Activated CD4-positive, alpha-beta T cell treated with anti-CD3 and anti-CD28 coated beads, Interleukin-2, amount 10 ng/mL, durations not matched to agents 7 days and 5 days (primary cell): ENCODE results near the gene NPAS2. TPM values are rescaled to one million over a fixed set of nuclear protein-coding genes. Genes with fewer than 3 reads are reported as not detected.
A peak's percentile ranks its signal among the peaks of the same experiment; 100 is the strongest.

Experiments used
- CTCF ChIA-PET: fragments of 350-600 bp; sonication (Branson Sonifier 250); formaldehyde crosslinking; loops from one replicate; lab custom pipeline; 2021; ENCODE audit warnings: antibody characterized with exemption; lab: Charles Lee
- POLR2A ChIA-PET: fragments of 350-600 bp; sonication (Branson Sonifier 250); formaldehyde crosslinking; loops from one replicate; lab custom pipeline; 2021; ENCODE audit warnings: antibody characterized with exemption; lab: Charles Lee
- DNase-seq: peaks from one replicate; pipeline ENCODE4 v3.0.0-alpha.2; 2020
- H3K27ac Mint-ChIP-seq: one replicate; pipeline ENCODE4 v1.8.0; 2021; ENCODE audit warnings: mild to moderate bottlenecking, moderate library complexity, mixed read lengths
- H3K27me3 Mint-ChIP-seq: one replicate; pipeline ENCODE4 v1.8.0; 2021; ENCODE audit warnings: mixed read lengths
- H3K36me3 Mint-ChIP-seq: one replicate; pipeline ENCODE4 v1.8.0; 2021; ENCODE audit warnings: low read depth, mixed read lengths
- H3K4me1 Mint-ChIP-seq: one replicate; pipeline ENCODE4 v1.8.0; 2021; ENCODE audit warnings: mixed read lengths
- H3K4me3 Mint-ChIP-seq: one replicate; pipeline ENCODE4 v1.8.0; 2021; ENCODE audit warnings: mild to moderate bottlenecking, moderate library complexity, mixed read lengths
- H3K9me3 Mint-ChIP-seq: one replicate; pipeline ENCODE4 v1.8.0; 2021; ENCODE audit warnings: mixed read lengths
- total RNA-seq, 2 experiments: library from RNA; stranded (reverse); gene quantifications; one replicate each; pipeline ENCODE4 v1.2.3, GENCODE V29; 2021

The NPAS2 gene
- total RNA-seq, 2 experiments from 2014 or later = 5.6 to 6.1 TPM

- ChIA-PET CTCF (no interaction called here), POLR2A (no interaction called here)
- Mint-ChIP-seq H3K27ac (no peak overlapping the region), H3K4me1 (peaks cover 31% of the 10 kb centered on the region), H3K9me3 (no peaks in the 10 kb centered on the region), H3K36me3 (peaks cover 33% of the 10 kb centered on the region), H3K27me3 (no peaks in the 10 kb centered on the region), H3K4me3 (no peak overlapping the region)
- no peak for DNase-seq
Observed at GRCh38 chr2:100999995-101000394, 180.1 kb downstream of the NPAS2 start.

- DNase-seq = peak; percentile 98
- peaks cover 48% of the 10 kb centered on the region for H3K36me3 Mint-ChIP-seq
- peaks cover 45% of the 10 kb centered on the region for H3K4me1 Mint-ChIP-seq
- POLR2A ChIA-PET = interaction anchor here (0.7 kb wide), 2 partner anchors 371 to 439 kb away, joined by 3 read pairs; partner anchors contain the start of gene PDCL3
- peak within 1 kb of the TSS; percentile 98 for H3K4me3 Mint-ChIP-seq
- CTCF ChIA-PET = interaction anchor here (0.6 to 1.8 kb wide), 6 partner anchors 9 to 570 kb away, joined by 3 to 7 read pairs (median 4); no protein-coding TSS in a partner anchor
- no peaks in the 10 kb centered on the region for H3K27me3 Mint-ChIP-seq
- peak within 1 kb of the TSS; percentile 97 for H3K27ac Mint-ChIP-seq
- no peaks in the 10 kb centered on the region for H3K9me3 Mint-ChIP-seq
Observed at GRCh38 chr2:101001691-101002561, 182.0 kb downstream of the NPAS2 start, which contains the start of gene RPL31. RPL31 (plus strand) TSS chr2:101002289; CDS start chr2:101002702, 413 bp downstream.

GRCh38 chr2:101002562-101003277 lies 182.8 kb downstream of the NPAS2 start:
- POLR2A ChIA-PET = interaction anchor here (0.6 kb wide), 1 partner anchor 251 kb away, joined by 3 read pairs; no protein-coding TSS in a partner anchor
- DNase-seq = no peak
- Mint-ChIP-seq H3K4me3 (peak overlapping the region; percentile 98), H3K4me1 (peaks cover 50% of the 10 kb centered on the region), H3K27me3 (no peaks in the 10 kb centered on the region), H3K27ac (peak overlapping the region; percentile 97), H3K9me3 (no peaks in the 10 kb centered on the region), H3K36me3 (peaks cover 54% of the 10 kb centered on the region)
- CTCF ChIA-PET = interaction anchor here (1.0 to 1.8 kb wide), 6 partner anchors 8 to 392 kb away, joined by 3 to 7 read pairs (median 4); no protein-coding TSS in a partner anchor

GRCh38 chr2:101003278-101003775 lies 183.4 kb downstream of the NPAS2 start:
- Mint-ChIP-seq H3K4me3 (peak overlapping the region; percentile 98), H3K4me1 (peaks cover 55% of the 10 kb centered on the region), H3K27me3 (no peaks in the 10 kb centered on the region), H3K27ac (peak overlapping the region; percentile 97), H3K9me3 (no peaks in the 10 kb centered on the region), H3K36me3 (peaks cover 60% of the 10 kb centered on the region)
- ChIA-PET CTCF (interaction anchor here (1.0 to 1.8 kb wide), 4 partner anchors 9 to 393 kb away, joined by 3 to 7 read pairs (median 5); no protein-coding TSS in a partner anchor), POLR2A (interaction anchor here (0.6 kb wide), 1 partner anchor 251 kb away, joined by 3 read pairs; no protein-coding TSS in a partner anchor)
- DNase-seq = no peak

GRCh38 chr2:101004620-101005325 lies 184.8 kb downstream of the NPAS2 start:
- Mint-ChIP-seq H3K27me3 (no peaks in the 10 kb centered on the region), H3K9me3 (no peaks in the 10 kb centered on the region), H3K4me3 (peak overlapping the region; percentile 98), H3K4me1 (peaks cover 57% of the 10 kb centered on the region), H3K36me3 (peaks cover 65% of the 10 kb centered on the region), H3K27ac (peak overlapping the region; percentile 97)
- POLR2A ChIA-PET = no interaction called here
- CTCF ChIA-PET = no interaction called here
- no peak for DNase-seq

- H3K9me3 Mint-ChIP-seq = no peaks in the 10 kb centered on the region
- H3K27ac Mint-ChIP-seq = no peak overlapping the region
- peaks cover 75% of the 10 kb centered on the region for H3K36me3 Mint-ChIP-seq
- no peak for DNase-seq
- POLR2A ChIA-PET = no interaction called here
- no peak overlapping the region for H3K4me3 Mint-ChIP-seq
- no peaks in the 10 kb centered on the region for H3K27me3 Mint-ChIP-seq
- CTCF ChIA-PET = no interaction called here
- H3K4me1 Mint-ChIP-seq = peaks cover 60% of the 10 kb centered on the region
Observed at GRCh38 chr2:101006065-101006715, 186.3 kb downstream of the NPAS2 start.

- no peak for DNase-seq
- Mint-ChIP-seq H3K9me3 (no peaks in the 10 kb centered on the region), H3K4me1 (peaks cover 59% of the 10 kb centered on the region), H3K27me3 (no peaks in the 10 kb centered on the region), H3K4me3 (no peak overlapping the region), H3K27ac (no peak overlapping the region), H3K36me3 (peaks cover 76% of the 10 kb centered on the region)
- ChIA-PET POLR2A (no interaction called here), CTCF (no interaction called here)
Observed at GRCh38 chr2:101007415-101008345, 187.7 kb downstream of the NPAS2 start.

GRCh38 chr2:101011152-101011551 lies 191.2 kb downstream of the NPAS2 start:
- CTCF ChIA-PET = interaction anchor here (0.7 to 1.8 kb wide), 2 partner anchors 9 to 820 kb away, joined by 3 to 4 read pairs; partner anchors contain the start of gene RPL31
- H3K27me3 Mint-ChIP-seq = no peaks in the 10 kb centered on the region
- POLR2A ChIA-PET = no interaction called here
- peak overlapping the region; percentile 54 for H3K27ac Mint-ChIP-seq
- H3K36me3 Mint-ChIP-seq = peaks cover 65% of the 10 kb centered on the region
- H3K4me3 Mint-ChIP-seq = no peak overlapping the region
- DNase-seq = no peak
- H3K9me3 Mint-ChIP-seq = no peaks in the 10 kb centered on the region
- peaks cover 26% of the 10 kb centered on the region for H3K4me1 Mint-ChIP-seq

- CTCF ChIA-PET = interaction anchor here (0.6 to 1.3 kb wide), 9 partner anchors 9 to 388 kb away, joined by 3 to 11 read pairs (median 4); partner anchors contain the start of gene RPL31
- POLR2A ChIA-PET = no interaction called here
- Mint-ChIP-seq H3K27me3 (no peaks in the 10 kb centered on the region), H3K27ac (peak overlapping the region; percentile 11), H3K36me3 (peaks cover 59% of the 10 kb centered on the region), H3K9me3 (no peaks in the 10 kb centered on the region), H3K4me1 (peaks cover 24% of the 10 kb centered on the region), H3K4me3 (no peak overlapping the region)
- no peak for DNase-seq
Observed at GRCh38 chr2:101012054-101012705, 192.2 kb downstream of the NPAS2 start.

- H3K4me1 Mint-ChIP-seq = peaks cover 19% of the 10 kb centered on the region
- peaks cover 54% of the 10 kb centered on the region for H3K36me3 Mint-ChIP-seq
- CTCF ChIA-PET = interaction anchor here (0.6 to 1.3 kb wide), 9 partner anchors 9 to 388 kb away, joined by 3 to 11 read pairs (median 4); partner anchors contain the start of gene RPL31
- no peak overlapping the region for H3K4me3 Mint-ChIP-seq
- no peaks in the 10 kb centered on the region for H3K9me3 Mint-ChIP-seq
- H3K27me3 Mint-ChIP-seq = no peaks in the 10 kb centered on the region
- peak; percentile 47 for DNase-seq
- POLR2A ChIA-PET = no interaction called here
- H3K27ac Mint-ChIP-seq = no peak overlapping the region
Observed at GRCh38 chr2:101012706-101013181, 192.8 kb downstream of the NPAS2 start.
